OCI-LY7 (cell line): Measurements from ENCODE around the gene PRSS2. TPM values are rescaled to one million over a fixed set of nuclear protein-coding genes. Genes with fewer than 3 reads are reported as not detected.

Experiments used
- BruUV-seq: library from RNA; stranded (reverse); fragments of 400-500 nt; replicated peaks from 2 replicates; lab custom pipeline; 2021; lab: Mats Ljungman, UMichigan
- CTCF ChIA-PET: fragments of 300-600 bp; sonication (Branson Sonifier 250); formaldehyde crosslinking; loops from one replicate; lab custom pipeline; 2022; ENCODE audit warnings: antibody characterized with exemption; ENCODE audit not compliant: unreplicated experiment; lab: Charles Lee
- POLR2A ChIA-PET: fragments of 300-600 bp; sonication (Branson Sonifier 250); formaldehyde crosslinking; loops from one replicate; lab custom pipeline; 2022; ENCODE audit warnings: antibody characterized with exemption; lab: Charles Lee
- DNase-seq: peaks from one replicate; pipeline ENCODE4 v3.0.0-alpha.2; 2015; ENCODE audit warnings: low spot score
- H2AFZ ChIP-seq: fragments of 200-600 bp; sonication (generic), shearing (Covaris generic); 2 replicates; pipeline ENCODE4 v1.6.1; 2014; ENCODE audit warnings: mild to moderate bottlenecking, antibody characterized with exemption, low read length, moderate library complexity
- H3K27ac ChIP-seq: fragments of 200-600 bp; sonication (generic); 2 replicates; pipeline ENCODE4 v1.5.1; 2014; ENCODE audit warnings: mixed run types, low read depth, mild to moderate bottlenecking, moderate library complexity, low read length, inconsistent platforms; ENCODE audit not compliant: poor library complexity, severe bottlenecking
- H3K36me3 ChIP-seq: fragments of 200-600 bp; sonication (generic); 2 replicates; pipeline ENCODE4 v1.6.1; 2014; ENCODE audit warnings: mild to moderate bottlenecking, antibody characterized with exemption, low read length, moderate library complexity, mixed read lengths; ENCODE audit not compliant: insufficient read depth
- H3K4me1 ChIP-seq: fragments of 200-600 bp; sonication (generic); 2 replicates; pipeline ENCODE4 v1.5.1; 2014; ENCODE audit warnings: mild to moderate bottlenecking, low read length; ENCODE audit not compliant: insufficient read depth, poor library complexity, severe bottlenecking
- H3K4me2 ChIP-seq: fragments of 200-600 bp; sonication (generic); 2 replicates; pipeline ENCODE4 v1.6.1; 2014; ENCODE audit warnings: mild to moderate bottlenecking, low read length
- H3K4me3 ChIP-seq: fragments of 200-600 bp; sonication (generic); 2 replicates; pipeline ENCODE4 v1.5.1; 2014; ENCODE audit warnings: mild to moderate bottlenecking, low read depth, low read length; ENCODE audit not compliant: poor library complexity, severe bottlenecking
- H3K79me2 ChIP-seq: fragments of 200-600 bp; sonication (generic); 2 replicates; pipeline ENCODE4 v1.6.1; 2016; ENCODE audit warnings: low read depth, mild to moderate bottlenecking, low read length, moderate library complexity, mixed read lengths; ENCODE audit not compliant: insufficient read depth
- H3K9me2 ChIP-seq: fragments of 200-600 bp; sonication (generic); 2 replicates; pipeline ENCODE4 v1.6.1; 2016; ENCODE audit warnings: mild to moderate bottlenecking, low read length, mixed read lengths; ENCODE audit not compliant: insufficient read depth
- H3K9me3 ChIP-seq: fragments of 200-600 bp; sonication (generic); 2 replicates; pipeline ENCODE4 v1.6.1; 2014; ENCODE audit warnings: mild to moderate bottlenecking, mixed run types, low read length, mixed read lengths
- H4K20me1 ChIP-seq: fragments of 200-600 bp; sonication (generic); 2 replicates; pipeline ENCODE4 v1.6.1; 2014; ENCODE audit warnings: mild to moderate bottlenecking, antibody characterized with exemption, low read length, moderate library complexity, mixed read lengths; ENCODE audit not compliant: insufficient read depth
- CTCF ChIP-seq: fragments of 200-600 bp; sonication (generic); conservative IDR thresholded peaks from 2 replicates; pipeline ENCODE4 v1.5.1; 2014; ENCODE audit warnings: mild to moderate bottlenecking, antibody characterized with exemption, low read length, moderate library complexity, mixed read lengths
- EZH2phosphoT487 ChIP-seq: fragments of 200-600 bp; sonication (generic); IDR thresholded peaks from 2 replicates; pipeline ENCODE4 v1.6.1; 2018; ENCODE audit warnings: low read depth, borderline replicate concordance, mild to moderate bottlenecking, mixed run types, antibody characterized with exemption, low read length, moderate library complexity, mixed read lengths
- intact Hi-C: fragments of 100-400 bp; cut with micrococcal nuclease; formaldehyde crosslinking; loops from one replicate; pipeline ENCODE4 v1.10.0; 2022; ENCODE audit not compliant: unreplicated experiment
- total RNA-seq, 2 experiments: library from RNA; depleted of rRNA in 1 of 2; stranded (reverse); fragments of >200 nt in 1 of 2; shearing (Covaris generic) in 1 of 2; gene quantifications; 2 replicates each; pipeline ENCODE4 v1.2.3, GENCODE V29; 2014 to 2022

Gene PRSS2
- total RNA-seq, 2 experiments from 2014 or later: 0.60 to 1.1 TPM

- Histone ChIP-seq H3K4me3 (no peak overlapping the region), H2AFZ (peak overlapping the region; percentile 62; the same call in 1 of the 2 replicates), H3K27ac (no peak overlapping the region), H3K4me2 (no peak overlapping the region), H3K9me3 (no peaks in the 10 kb centered on the region), H3K4me1 (peaks cover 91% of the 10 kb centered on the region), H3K36me3 (no peaks in the 10 kb centered on the region), H4K20me1 (no peaks in the 10 kb centered on the region), H3K79me2 (no peaks in the 10 kb centered on the region), H3K9me2 (no peaks in the 10 kb centered on the region)
- ChIA-PET POLR2A (interaction anchor here (0.7 to 19.1 kb wide), 10 partner anchors 9 to 95 kb away, joined by 3 to 666 read pairs (median 8); no protein-coding TSS in a partner anchor), CTCF (interaction anchor here (2.0 to 2.5 kb wide), 2 partner anchors 11 to 24 kb away, joined by 13 to 16 read pairs; no protein-coding TSS in a partner anchor)
- intact Hi-C loops: no loop called here
- TF ChIP-seq CTCF: no peak
- TF ChIP-seq EZH2phosphoT487: no peak
- no TSS peak for BruUV-seq
- DNase-seq: no peak
These were observed 16.4 kb downstream of the PRSS2 start for GRCh38 chr7:142787034-142787768.

- no peak overlapping the region; the same call in 1 of the 2 replicates for H3K4me2 ChIP-seq
- intact Hi-C loops: no loop called here
These were observed 17.0 kb downstream of the PRSS2 start for GRCh38 chr7:142787783-142788182.

More at GRCh38 chr7:142787783-142788182, 17.0 kb downstream of the PRSS2 start:
- ChIA-PET POLR2A (interaction anchor here (0.8 to 19.1 kb wide), 6 partner anchors 11 to 104 kb away, joined by 3 to 666 read pairs (median 4); no protein-coding TSS in a partner anchor), CTCF (interaction anchor here (1.3 to 2.5 kb wide), 2 partner anchors 10 to 23 kb away, joined by 8 to 16 read pairs; no protein-coding TSS in a partner anchor)
- Histone ChIP-seq H3K9me2 (no peaks in the 10 kb centered on the region), H3K4me1 (peaks cover 93% of the 10 kb centered on the region), H3K9me3 (no peaks in the 10 kb centered on the region), H3K36me3 (no peaks in the 10 kb centered on the region), H3K27ac (no peak overlapping the region), H3K79me2 (no peaks in the 10 kb centered on the region), H2AFZ (peak overlapping the region; percentile 62; the same call in 1 of the 2 replicates), H4K20me1 (no peaks in the 10 kb centered on the region), H3K4me3 (no peak overlapping the region)
- TF ChIP-seq CTCF: no peak
- no peak for TF ChIP-seq EZH2phosphoT487
- DNase-seq: no peak
- BruUV-seq: no TSS peak
